Measurements from ENCODE around the gene C2orf80.

GRCh38 chr2:208183972-208184705 is 5.7 kb downstream of the C2orf80 start:
- TF ChIP-seq POLR2AphosphoS5 (IDR thresholded peaks at IDR 0.05) = no peak
- TF ChIP-seq EP300 (IDR thresholded peaks at IDR 0.05) = no peak
